HG03025 (cell line): ENCODE measurements around the gene NHSL2.
"Not testable (repeated sequence)": the region's sequence is repeated elsewhere in the genome, so short reads cannot be mapped to it uniquely, and the experiment has no call there.

ENCODE experiments used
- ATAC-seq: cut with Tn5 transposase; IDR thresholded peaks from one replicate; pipeline ENCODE4 v1.9.1; 2021; ENCODE audit warnings: mild to moderate bottlenecking, moderate library complexity; ENCODE audit not compliant: unreplicated experiment, low FRiP score

NHSL2 gene

GRCh38 chrX:71922686-71923085 is 12.0 kb downstream of the NHSL2 start:
- ATAC-seq: no peak

GRCh38 chrX:71923516-71923915 is 12.9 kb downstream of the NHSL2 start:
- no peak for ATAC-seq

- no peak for ATAC-seq
Measured at GRCh38 chrX:71927040-71927439, 16.4 kb downstream of the NHSL2 start.

GRCh38 chrX:71928856-71929255 is 18.2 kb downstream of the NHSL2 start:
- no peak for ATAC-seq

GRCh38 chrX:71930298-71930697 is 19.7 kb downstream of the NHSL2 start:
- no peak for ATAC-seq

- ATAC-seq: no peak
Measured at GRCh38 chrX:71935476-71935875, 24.8 kb downstream of the NHSL2 start.

GRCh38 chrX:71936632-71937031 is 26.0 kb downstream of the NHSL2 start:
- no peak for ATAC-seq

GRCh38 chrX:71938371-71938770 is 27.7 kb downstream of the NHSL2 start:
- no peak for ATAC-seq

GRCh38 chrX:71941145-71941544 is 30.5 kb downstream of the NHSL2 start:
- no peak for ATAC-seq

GRCh38 chrX:71941776-71942175 is 31.1 kb downstream of the NHSL2 start:
- ATAC-seq: no peak

GRCh38 chrX:71944369-71944768 is 33.7 kb downstream of the NHSL2 start:
- no peak for ATAC-seq

- no peak for ATAC-seq
Measured at GRCh38 chrX:71945237-71945805, 34.7 kb downstream of the NHSL2 start.

GRCh38 chrX:71949363-71949762 is 38.7 kb downstream of the NHSL2 start:
- no peak for ATAC-seq

GRCh38 chrX:71949844-71950445 is 39.3 kb downstream of the NHSL2 start:
- ATAC-seq: no peak

GRCh38 chrX:71953391-71953790 is 42.7 kb downstream of the NHSL2 start:
- no peak for ATAC-seq

GRCh38 chrX:71953946-71954345 is 43.3 kb downstream of the NHSL2 start:
- ATAC-seq: no peak

GRCh38 chrX:71954458-71954857 is 43.8 kb downstream of the NHSL2 start:
- no peak for ATAC-seq

- no peak for ATAC-seq
Measured at GRCh38 chrX:71955530-71956120, 45.0 kb downstream of the NHSL2 start.

- ATAC-seq: no peak
Measured at GRCh38 chrX:71958281-71958675, 47.6 kb downstream of the NHSL2 start.

- not testable (repeated sequence) for ATAC-seq
Measured at GRCh38 chrX:71964184-71964583, 53.5 kb downstream of the NHSL2 start.

GRCh38 chrX:71974916-71975315 is 64.3 kb downstream of the NHSL2 start:
- no peak for ATAC-seq

GRCh38 chrX:71976753-71977152 is 66.1 kb downstream of the NHSL2 start:
- no peak for ATAC-seq
